Bronchial epithelial cell (primary cell): ENCODE measurements around the gene ZG16B. TPM values are rescaled to one million over a fixed set of nuclear protein-coding genes. Genes with fewer than 3 reads are reported as not detected.
A peak's percentile ranks its signal among the peaks of the same experiment; 100 is the strongest.

Experiments
- DNase-seq: peaks from one replicate; pipeline ENCODE4 v3.0.0-alpha.2; 2010; ENCODE audit warnings: low read depth
- FAIRE-seq: peaks from 2 replicates; lab custom pipeline; 2011; peaks lifted over from hg19 to GRCh38; lab: Jason Lieb, UNC
- H3K27me3 ChIP-seq: 2 replicates; pipeline ENCODE4 v1.5.1; 2011; ENCODE audit warnings: low read length; ENCODE audit not compliant: control insufficient read depth, insufficient read depth
- H3K36me3 ChIP-seq: 2 replicates; pipeline ENCODE4 v1.5.1; 2011; ENCODE audit warnings: low read length; ENCODE audit not compliant: control insufficient read depth, insufficient read depth
- H3K4me3 ChIP-seq: 2 replicates; pipeline ENCODE4 v1.5.1; 2011; ENCODE audit warnings: mild to moderate bottlenecking, low read depth, low read length, control low read depth
- CTCF ChIP-seq: IDR thresholded peaks from 2 replicates; pipeline ENCODE4 v1.5.1; 2011; ENCODE audit warnings: mild to moderate bottlenecking, moderate library complexity, low read length, control low read depth, inconsistent platforms; ENCODE audit not compliant: insufficient read depth, severe bottlenecking
- total RNA-seq: library from RNA; depleted of rRNA; stranded (reverse); fragments of >200 nt; gene quantifications from 2 replicates; pipeline ENCODE4 v1.2.1, GENCODE V29; 2014

Gene ZG16B
- total RNA-seq, 1 donor from 2014 or later = 0.53 TPM

- FAIRE-seq = no peak
- no peak for DNase-seq
- TF ChIP-seq CTCF = no peak
- no peaks in the 10 kb centered on the region for H3K36me3 ChIP-seq
- no peaks in the 10 kb centered on the region for H3K27me3 ChIP-seq
- H3K4me3 ChIP-seq = no peak overlapping the region
These were observed 36.3 kb downstream of the ZG16B start for GRCh38 chr16:2866431-2866830.

DNA sequence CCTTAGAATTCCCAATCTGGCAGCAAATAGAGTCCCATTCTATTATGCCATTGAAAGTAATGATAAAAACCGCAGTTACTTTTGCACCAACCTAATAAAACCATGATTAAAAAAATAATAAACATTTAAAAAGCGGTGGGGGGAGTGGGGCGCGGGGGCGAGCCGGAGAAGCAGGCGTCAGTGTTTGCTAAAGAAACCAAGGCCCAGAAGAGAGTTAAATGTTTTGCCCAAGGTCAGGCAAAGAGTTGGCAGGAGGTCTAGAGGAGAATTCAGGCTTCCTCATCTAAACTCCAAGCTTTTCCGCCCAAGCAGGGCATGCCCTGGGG, 37.5 kb downstream of the ZG16B start:
- no peak for TF ChIP-seq CTCF
- Histone ChIP-seq H3K4me3 (peak overlapping the region; percentile 44), H3K27me3 (no peaks in the 10 kb centered on the region), H3K36me3 (no peaks in the 10 kb centered on the region)
- FAIRE-seq (no peak), DNase-seq (no peak)

- FAIRE-seq = no peak
- peak; percentile 70 for DNase-seq
- peak; percentile 98 for TF ChIP-seq CTCF
- no peaks in the 10 kb centered on the region for H3K36me3 ChIP-seq
- H3K4me3 ChIP-seq = peak overlapping the region; percentile 44
- no peaks in the 10 kb centered on the region for H3K27me3 ChIP-seq
These were observed 38.1 kb downstream of the ZG16B start for GRCh38 chr16:2867987-2868789.

- FAIRE-seq (no peak), DNase-seq (no peak)
- H3K27me3 ChIP-seq = no peaks in the 10 kb centered on the region
- H3K36me3 ChIP-seq = no peaks in the 10 kb centered on the region
- H3K4me3 ChIP-seq = no peak overlapping the region
- TF ChIP-seq CTCF = no peak
These were observed 41.8 kb downstream of the ZG16B start for GRCh38 chr16:2871926-2872325.

GRCh38 chr16:2874032-2874911, 44.2 kb downstream of the ZG16B start:
- FAIRE-seq (no peak), DNase-seq (no peak)
- Histone ChIP-seq H3K36me3 (no peaks in the 10 kb centered on the region), H3K4me3 (no peak overlapping the region), H3K27me3 (no peaks in the 10 kb centered on the region)
- no peak for TF ChIP-seq CTCF
